Panc1 (cell line): ENCODE measurements around the gene MAP2. TPM values are rescaled to one million over a fixed set of nuclear protein-coding genes. Genes with fewer than 3 reads are reported as not detected.

Source experiments
- ATAC-seq: fragments of 200-7000 bp; cut with Tn5 transposase; 2 replicates; pipeline ENCODE4 v1.9.1; 2020; ENCODE audit warnings: mild to moderate bottlenecking, moderate library complexity
- BruUV-seq: library from RNA; stranded (reverse); fragments of 400-500 nt; replicated peaks from 2 replicates; lab custom pipeline; 2021; lab: Mats Ljungman, UMichigan
- CTCF ChIA-PET: fragments of 300-600 bp; sonication (Branson Sonifier 250); formaldehyde crosslinking; loops from one replicate; lab custom pipeline; 2022; ENCODE audit warnings: antibody characterized with exemption; lab: Charles Lee
- POLR2A ChIA-PET: fragments of 300-600 bp; sonication (Branson Sonifier 250); formaldehyde crosslinking; loops from one replicate; lab custom pipeline; 2022; ENCODE audit warnings: antibody characterized with exemption; lab: Charles Lee
- DNase-seq: peaks from one replicate; pipeline ENCODE4 v3.0.0-alpha.2; 2010; ENCODE audit warnings: low read depth, low spot score
- H3K27ac ChIP-seq: 2 replicates; pipeline ENCODE4 v1.5.1; 2011; ENCODE audit warnings: mild to moderate bottlenecking, low read length, inconsistent platforms
- H3K27me3 ChIP-seq: fragments of 200-500 bp; sonication (Bioruptor generic); 2 replicates; pipeline ENCODE4 v1.6.0; 2014; ENCODE audit warnings: low read length, inconsistent platforms; ENCODE audit not compliant: control insufficient read depth, insufficient read depth
- H3K36me3 ChIP-seq: fragments of 200-500 bp; sonication (Bioruptor generic); 2 replicates; pipeline ENCODE4 v1.5.1; 2014; ENCODE audit warnings: inconsistent platforms, mild to moderate bottlenecking, low read length, moderate library complexity; ENCODE audit not compliant: control insufficient read depth, insufficient read depth
- H3K4me1 ChIP-seq: 2 replicates; pipeline ENCODE4 v1.5.1; 2011; ENCODE audit warnings: inconsistent platforms, mild to moderate bottlenecking, low read length, moderate library complexity; ENCODE audit not compliant: control insufficient read depth, insufficient read depth
- H3K4me3 ChIP-seq, 2 experiments: 2 replicates each; pipeline ENCODE4 v1.5.1; 2011 to 2012; ENCODE audit warnings: low read depth in 2 of 2, low read length in 2 of 2, mild to moderate bottlenecking in 2 of 2, inconsistent platforms in 1 of 2, moderate library complexity in 1 of 2
- H3K9me3 ChIP-seq: fragments of 200-500 bp; sonication (Bioruptor generic); 2 replicates; pipeline ENCODE4 v1.5.1; 2014; ENCODE audit warnings: low read depth, mild to moderate bottlenecking, inconsistent platforms, low read length, moderate library complexity; ENCODE audit not compliant: control insufficient read depth, insufficient read depth
- CTCF ChIP-seq: fragments of 450-650 bp; IDR thresholded peaks from 2 replicates; pipeline ENCODE4 v1.5.1; 2017; ENCODE audit warnings: mild to moderate bottlenecking
- POLR2AphosphoS5 ChIP-seq: IDR thresholded peaks from 2 replicates; pipeline ENCODE4 v1.6.1; 2012; ENCODE audit warnings: mild to moderate bottlenecking, low read depth, low read length, moderate library complexity
- REST ChIP-seq, 2 experiments: IDR thresholded peaks; 2 replicates each; pipeline ENCODE4 v1.6.1; 2011 to 2012; ENCODE audit warnings: low read depth in 2 of 2, control low read depth in 1 of 2, low read length in 1 of 2, mild to moderate bottlenecking in 1 of 2, moderate library complexity in 1 of 2; ENCODE audit not compliant: insufficient read depth in 1 of 2
- SIN3A ChIP-seq: IDR thresholded peaks from 2 replicates; pipeline ENCODE4 v1.6.1; 2012; ENCODE audit warnings: low read depth, mild to moderate bottlenecking, low read length, moderate library complexity, borderline replicate concordance; ENCODE audit not compliant: insufficient read depth
- TCF7L2 ChIP-seq: IDR thresholded peaks from 2 replicates; pipeline ENCODE4 v1.6.1; 2011; ENCODE audit warnings: mild to moderate bottlenecking, low read depth, low read length, inconsistent platforms
- in situ Hi-C: cut with HindIII; loops from 2 replicates; pipeline ENCODE4 v1.10.0; 2016; ENCODE audit warnings: low sequenced_read_pairs, low pct_unique_long_range_greater_than_20kb
- intact Hi-C: fragments of 100-400 bp; cut with micrococcal nuclease; formaldehyde crosslinking; loops from one replicate; pipeline ENCODE4 v1.10.0; 2022; ENCODE audit not compliant: unreplicated experiment
- total RNA-seq: library from RNA; stranded (reverse); gene quantifications from one replicate; pipeline ENCODE4 v1.2.1, GENCODE V29; 2021; ENCODE audit not compliant: unreplicated experiment

MAP2 gene
- total RNA-seq, 1 experiment from 2014 or later: 44.9 TPM

GRCh38 chr2:209584472-209584871 is 160.6 kb downstream of the MAP2 start:
- Histone ChIP-seq H3K9me3 (no peaks in the 10 kb centered on the region), H3K36me3 (no peaks in the 10 kb centered on the region; the same call in none of the 2 replicates), H3K27me3 (no peaks in the 10 kb centered on the region), H3K4me3 (no peak overlapping the region), H3K27ac (no peak overlapping the region), H3K4me1 (peaks cover 3% of the 10 kb centered on the region; the same call in 1 of the 2 replicates)
- ChIA-PET CTCF (no interaction called here), POLR2A (no interaction called here)
- no TSS peak for BruUV-seq
- no peak for ATAC-seq
- intact Hi-C loops: no loop called here
- no peak for TF ChIP-seq CTCF
- no peak for TF ChIP-seq SIN3A
- in situ Hi-C loops: no loop called here
- DNase-seq: no peak

GRCh38 chr2:209584915-209585314 is 161.1 kb downstream of the MAP2 start:
- POLR2A ChIA-PET: no interaction called here
- DNase-seq: no peak
- H3K9me3 ChIP-seq: no peaks in the 10 kb centered on the region
- ATAC-seq: no peak
- no peak overlapping the region for H3K4me3 ChIP-seq
- in situ Hi-C loops: no loop called here
- no peaks in the 10 kb centered on the region for H3K4me1 ChIP-seq
- no peak for TF ChIP-seq REST (IDR thresholded peaks at IDR 0.05; ENCODE audit: insufficient read depth in 1 of 2, low read depth in 2 of 2, low read length in 1 of 2)
- no peak for TF ChIP-seq CTCF
- TF ChIP-seq TCF7L2: no peak
- TF ChIP-seq POLR2AphosphoS5: no peak
- intact Hi-C loops: no loop called here
- no peaks in the 10 kb centered on the region; the same call in none of the 2 replicates for H3K36me3 ChIP-seq
- BruUV-seq: no TSS peak
- CTCF ChIA-PET: no interaction called here
- no peak overlapping the region for H3K27ac ChIP-seq
- H3K27me3 ChIP-seq: no peaks in the 10 kb centered on the region

- H3K4me3 ChIP-seq: no peak overlapping the region
- no peak for DNase-seq
- no peaks in the 10 kb centered on the region for H3K27me3 ChIP-seq
- POLR2A ChIA-PET: no interaction called here
- no peaks in the 10 kb centered on the region for H3K9me3 ChIP-seq
- in situ Hi-C loops: no loop called here
- H3K36me3 ChIP-seq: no peaks in the 10 kb centered on the region; the same call in 1 of the 2 replicates
- no peaks in the 10 kb centered on the region for H3K4me1 ChIP-seq
- BruUV-seq: no TSS peak
- intact Hi-C loops: no loop called here
- TF ChIP-seq CTCF (no peak), POLR2AphosphoS5 (no peak), TCF7L2 (no peak), SIN3A (no peak), REST (IDR thresholded peaks at IDR 0.05; ENCODE audit: insufficient read depth in 1 of 2, low read depth in 2 of 2, low read length in 1 of 2) (no peak)
- CTCF ChIA-PET: no interaction called here
- ATAC-seq: no peak
- H3K27ac ChIP-seq: no peak overlapping the region
Measured at GRCh38 chr2:209591021-209591420, 167.2 kb downstream of the MAP2 start.
